ENCODE results near the gene WASHC2A.
"Not testable (repeated sequence)": the region's sequence is repeated elsewhere in the genome, so short reads cannot be mapped to it uniquely, and the experiment has no call there.

- TF ChIP-seq CTCF (IDR thresholded peaks at IDR 0.05; ENCODE audit: low read depth, low read length); POLR2A (IDR thresholded peaks at IDR 0.05; ENCODE audit: extremely low read depth, insufficient read length); MAX (IDR thresholded peaks at IDR 0.05; ENCODE audit: low read depth, low read length); MYC (IDR thresholded peaks at IDR 0.05; ENCODE audit: low read depth, low read length): not testable (repeated sequence)
These were observed 48.5 kb upstream of the WASHC2A start for GRCh38 chr10:50019279-50019678.
